ENCODE measurements around the gene CYBC1. TPM values are rescaled to one million over a fixed set of nuclear protein-coding genes. Genes with fewer than 3 reads are reported as not detected.

CYBC1 gene
- 10 to 100 TPM; 42.1 to 43.6 TPM for total RNA-seq
- long read RNA-seq, transcript CYBC1-201 (7 exons, 2,093 nt), result major isoform, 33 of 50 reads
- long read RNA-seq, partial matches to known transcripts, result 2 of 50 reads
- long read RNA-seq, other reads (novel, unspliced or antisense), result 9 of 50 reads

GRCh38 chr17:82450357-82451106, at the start of gene CYBC1:
CYBC1 (minus strand) TSS chr17:82450752; CDS start chr17:82449254, 1,498 bp downstream.
- peak; percentile 96 to 97 for ATAC-seq
- intact Hi-C loops (cut with DNase I), result no loop called here
- DNase-seq, result peak; percentile 94

- ATAC-seq, result peak; percentile 40 to 45
Observed at GRCh38 chr17:82497483-82498405, 47.2 kb upstream of the CYBC1 start.

GRCh38 chr17:82496529-82497434, 46.2 kb upstream of the CYBC1 start:
- ATAC-seq (peak; percentile 87 to 91), DNase-seq (peak; percentile 99)
- intact Hi-C loops (cut with DNase I), result loop anchor here in 1 of 2 donors (5.0 kb wide), 1 partner anchor 51 kb away; no protein-coding TSS in a partner anchor

More at GRCh38 chr17:82497483-82498405, 47.2 kb upstream of the CYBC1 start:
- peak; percentile 49 for DNase-seq
- intact Hi-C loops (cut with DNase I), result loop anchor here in 1 of 2 donors (5.0 kb wide), 1 partner anchor 50 kb away; no protein-coding TSS in a partner anchor

GRCh38 chr17:82495844-82496528, 45.4 kb upstream of the CYBC1 start:
- intact Hi-C loops (cut with DNase I), result loop anchor here in 1 of 2 donors (5.0 kb wide), 1 partner anchor 51 kb away; no protein-coding TSS in a partner anchor
- DNase-seq (no peak), ATAC-seq (no peak)

- DNase-seq (peak; percentile 86), ATAC-seq (peak; percentile 79 to 88)
- intact Hi-C loops (cut with DNase I), result loop anchor here in 1 of 2 donors (5.0 kb wide), 1 partner anchor 53 kb away; no protein-coding TSS in a partner anchor
Observed at GRCh38 chr17:82494236-82495055, 43.9 kb upstream of the CYBC1 start.

GRCh38 chr17:82493226-82493781, 42.8 kb upstream of the CYBC1 start:
- intact Hi-C loops (cut with DNase I), result no loop called here
- DNase-seq (no peak), ATAC-seq (no peak)

GRCh38 chr17:82492643-82493225, 42.2 kb upstream of the CYBC1 start:
- ATAC-seq, result no peak
- no peak for DNase-seq
- intact Hi-C loops (cut with DNase I), result no loop called here

GRCh38 chr17:82491533-82491932, 41.0 kb upstream of the CYBC1 start:
- no peak for ATAC-seq
- intact Hi-C loops (cut with DNase I), result no loop called here
- DNase-seq, result no peak

GRCh38 chr17:82491196-82491530, 40.6 kb upstream of the CYBC1 start:
- no peak for ATAC-seq
- intact Hi-C loops (cut with DNase I), result no loop called here
- DNase-seq, result no peak

- ATAC-seq, result no peak
- DNase-seq, result no peak
- intact Hi-C loops (cut with DNase I), result no loop called here
Observed at GRCh38 chr17:82490512-82491195, 40.1 kb upstream of the CYBC1 start.

- intact Hi-C loops (cut with DNase I), result no loop called here
- DNase-seq (no peak), ATAC-seq (no peak)
Observed at GRCh38 chr17:82489851-82490511, 39.4 kb upstream of the CYBC1 start.

- ATAC-seq, result peak; percentile 88 to 93
Observed at GRCh38 chr17:82489117-82489516, 38.6 kb upstream of the CYBC1 start.

GRCh38 chr17:82487910-82488309, 37.4 kb upstream of the CYBC1 start:
- intact Hi-C loops (cut with DNase I), result no loop called here
- ATAC-seq (peak; percentile 53 to 54), DNase-seq (no peak)

More at GRCh38 chr17:82489117-82489516, 38.6 kb upstream of the CYBC1 start:
- intact Hi-C loops (cut with DNase I), result no loop called here
- peak; percentile 70 for DNase-seq

- no peak for ATAC-seq
- intact Hi-C loops (cut with DNase I), result no loop called here
- DNase-seq, result no peak
Observed at GRCh38 chr17:82486231-82487094, 35.9 kb upstream of the CYBC1 start.

Data from left cardiac atrium (tissue), 4 donors.